CD14-positive monocyte (primary cell): Measurements from ENCODE around the gene PLXNB3. TPM values are rescaled to one million over a fixed set of nuclear protein-coding genes. Genes with fewer than 3 reads are reported as not detected.

ENCODE experiments used
- DNase-seq, 3 donors: peaks; one replicate each; pipeline ENCODE4 v3.0.0-alpha.2; 2011 to 2022
- H2AFZ ChIP-seq: 2 replicates; pipeline ENCODE4 v1.6.0; 2012; ENCODE audit warnings: mild to moderate bottlenecking, low read depth, low read length, inconsistent platforms; ENCODE audit not compliant: insufficient read depth, poor library complexity, severe bottlenecking
- H3K27ac ChIP-seq, 2 donors: 1 replicate in 1 of 2; 2 replicates in 1 of 2; pipeline ENCODE4 v1.5.1; 2012 to 2013; ENCODE audit warnings: low read length in 2 of 2, control low read depth in 1 of 2, inconsistent platforms in 1 of 2, low read depth in 1 of 2, mild to moderate bottlenecking in 1 of 2
- H3K27me3 ChIP-seq, 2 donors: one replicate each; pipeline versions ENCODE4 v1.6.0 to v1.6.1; 2011 to 2013; ENCODE audit warnings: low read length in 2 of 2; ENCODE audit not compliant: control insufficient read depth in 2 of 2, insufficient read depth in 2 of 2
- H3K36me3 ChIP-seq, 2 donors: replicated peaks in 1 of 2; 1 replicate in 1 of 2; 2 replicates in 1 of 2; pipeline versions ENCODE4 v1.5.1 to v1.6.1; 2012 to 2013; ENCODE audit warnings: low read length in 2 of 2, control low read depth in 1 of 2, inconsistent platforms in 1 of 2, mild to moderate bottlenecking in 1 of 2; ENCODE audit not compliant: insufficient read depth in 2 of 2, control insufficient read depth in 1 of 2
- H3K4me1 ChIP-seq, 2 donors: 1 replicate in 1 of 2; 2 replicates in 1 of 2; pipeline versions ENCODE4 v1.5.1 to v1.6.1; 2012 to 2013; ENCODE audit warnings: low read length in 2 of 2, control low read depth in 1 of 2, inconsistent platforms in 1 of 2, mild to moderate bottlenecking in 1 of 2, moderate library complexity in 1 of 2; ENCODE audit not compliant: insufficient read depth in 2 of 2, control insufficient read depth in 1 of 2
- H3K4me2 ChIP-seq: replicated peaks from 2 replicates; pipeline ENCODE3; 2012; ENCODE audit warnings: low read length, moderate library complexity, mild to moderate bottlenecking; ENCODE audit not compliant: poor library complexity, severe bottlenecking; ENCODE audit errors: extremely low read depth
- H3K4me3 ChIP-seq, 3 experiments: fragments of 200-600 bp in 1 of 3; sonication (generic) in 1 of 3; replicated peaks in 1 of 3; 1 replicate in 2 of 3; 2 replicates in 1 of 3; pipeline ENCODE4 v1.5.1; 2011 to 2013; ENCODE audit warnings: low read length in 3 of 3, mild to moderate bottlenecking in 3 of 3, control low read depth in 2 of 3, low read depth in 2 of 3, inconsistent platforms in 1 of 3, moderate library complexity in 1 of 3
- H3K79me2 ChIP-seq: 2 replicates; pipeline ENCODE4 v1.6.0; 2012; ENCODE audit warnings: mild to moderate bottlenecking, control low read depth, inconsistent platforms, low read length, moderate library complexity; ENCODE audit not compliant: insufficient read depth
- H3K9ac ChIP-seq: 2 replicates; pipeline ENCODE4 v1.6.0; 2017; ENCODE audit warnings: low read length, mild to moderate bottlenecking; ENCODE audit not compliant: insufficient read depth, poor library complexity, severe bottlenecking
- H3K9me3 ChIP-seq, 2 donors: replicated peaks in 1 of 2; 1 replicate in 1 of 2; 2 replicates in 1 of 2; pipeline versions ENCODE4 v1.5.1 to v1.6.1; 2012 to 2013; ENCODE audit warnings: low read length in 2 of 2, control low read depth in 1 of 2; ENCODE audit not compliant: control insufficient read depth in 1 of 2, insufficient read depth in 1 of 2
- H4K20me1 ChIP-seq: 2 replicates; pipeline ENCODE4 v1.6.0; 2012; ENCODE audit warnings: mild to moderate bottlenecking, low read length, control low read depth, moderate library complexity; ENCODE audit not compliant: insufficient read depth
- H3K27ac Mint-ChIP-seq, 7 donors: one replicate each; pipeline ENCODE4 v1.8.0; 2020; ENCODE audit warnings: mild to moderate bottlenecking in 7 of 7, mixed read lengths in 7 of 7, moderate library complexity in 6 of 7, inconsistent platforms in 2 of 7
- H3K27me3 Mint-ChIP-seq, 3 donors: one replicate each; pipeline ENCODE4 v1.8.0; 2021 to 2022; ENCODE audit warnings: low read depth in 3 of 3, mild to moderate bottlenecking in 3 of 3, mixed read lengths in 3 of 3, moderate library complexity in 3 of 3, inconsistent platforms in 1 of 3
- H3K36me3 Mint-ChIP-seq, 2 donors: one replicate each; pipeline ENCODE4 v1.8.0; 2020; ENCODE audit warnings: mixed read lengths in 2 of 2, inconsistent platforms in 1 of 2, mild to moderate bottlenecking in 1 of 2
- H3K4me1 Mint-ChIP-seq: one replicate; pipeline ENCODE4 v1.8.0; 2020; ENCODE audit warnings: mild to moderate bottlenecking, mixed read lengths
- H3K4me3 Mint-ChIP-seq, 2 donors: one replicate each; pipeline ENCODE4 v1.8.0; 2020; ENCODE audit warnings: mild to moderate bottlenecking in 2 of 2, mixed read lengths in 2 of 2, moderate library complexity in 1 of 2
- H3K9me3 Mint-ChIP-seq, 7 donors: one replicate each; pipeline ENCODE4 v1.8.0; 2020 to 2022; ENCODE audit warnings: mixed read lengths in 7 of 7, mild to moderate bottlenecking in 6 of 7, moderate library complexity in 6 of 7, inconsistent platforms in 2 of 7
- CTCF ChIP-seq: fragments of 200-600 bp; IDR thresholded peaks from one replicate; pipeline ENCODE4 v1.8.0; 2022; ENCODE audit warnings: antibody characterized with exemption, mild to moderate bottlenecking
- WGBS: methylation state at CpG from one replicate; pipeline ENCODE4 v1.1.5; 2013; ENCODE audit warnings: missing lambda C conversion rate; ENCODE audit not compliant: insufficient coverage; 5-methylcytosine and 5-hydroxymethylcytosine counted together
- intact Hi-C, 2 donors: fragments of 100-400 bp; cut with micrococcal nuclease; formaldehyde crosslinking; loops; one replicate each; pipeline versions ENCODE4 v1.15.0 to v1.15.1; 2023
- polyA plus RNA-seq, 3 donors: library from polyadenylated mRNA; depleted of rRNA in 1 of 3; unstranded in 2 of 3; stranded (reverse) in 1 of 3; fragments of 300-500 nt in 2 of 3; fragments of >200 nt in 1 of 3; fragmentation: Illumina TruSeq in 2 of 3; gene quantifications; 1 replicate in 2 of 3; 2 replicates in 1 of 3; pipeline ENCODE4 v1.2.3, GENCODE V29; 2012 to 2021

The PLXNB3 gene
- polyA plus RNA-seq, 3 donors: not detected

GRCh38 chrX:153768311-153769157 is 4.5 kb downstream of the PLXNB3 start:
- no peaks in the 10 kb centered on the region for H3K9me3 ChIP-seq
- H3K4me2 ChIP-seq: no peak overlapping the region
- H3K27ac ChIP-seq: no peak overlapping the region
- TF ChIP-seq CTCF: no peak
- Mint-ChIP-seq H3K27me3 (peaks cover 1 to 16% (median 9%) of the 10 kb centered on the region in 3 donors), H3K4me1 (peaks cover 14% of the 10 kb centered on the region), H3K36me3 (no peaks in the 10 kb centered on the region), H3K4me3 (no peak overlapping the region), H3K9me3 (peaks cover 0 to 3% (median 0%) of the 10 kb centered on the region in 7 donors), H3K27ac (peak overlapping the region in 1 of 7 donors; percentile 23)
- no peaks in the 10 kb centered on the region for H3K27me3 ChIP-seq
- no peaks in the 10 kb centered on the region for H4K20me1 ChIP-seq
- no peaks in the 10 kb centered on the region for H3K36me3 ChIP-seq
- H3K4me1 ChIP-seq: peaks cover 0 to 5% of the 10 kb centered on the region in 2 donors
- H3K9ac ChIP-seq: no peak overlapping the region
- H3K4me3 ChIP-seq: no peak overlapping the region
- intact Hi-C loops: loop anchor here in 1 of 2 donors (10.0 kb wide), 2 partner anchors 156 to 186 kb away; partner anchors contain the start of gene ARHGAP4
- DNase-seq: peak in 1 of 3 donors; percentile 0
- no peak overlapping the region for H2AFZ ChIP-seq
- WGBS: 100% methylated on average over 4 of the region's 22 CpGs
- H3K79me2 ChIP-seq: no peaks in the 10 kb centered on the region

- H3K79me2 ChIP-seq: no peaks in the 10 kb centered on the region
These were observed 5.3 kb downstream of the PLXNB3 start for GRCh38 chrX:153769158-153769864.

More at GRCh38 chrX:153769158-153769864, 5.3 kb downstream of the PLXNB3 start:
- H3K27ac Mint-ChIP-seq: peak overlapping the region in 2 of 7 donors; percentile 33 to 71
- H3K27ac ChIP-seq: no peak overlapping the region
- H2AFZ ChIP-seq: no peak overlapping the region
- intact Hi-C loops: loop anchor here in 1 of 2 donors (10.0 kb wide), 2 partner anchors 155 to 185 kb away; partner anchors contain the start of gene ARHGAP4
- H3K27me3 ChIP-seq: no peaks in the 10 kb centered on the region
- no peaks in the 10 kb centered on the region for H3K9me3 ChIP-seq
- no peaks in the 10 kb centered on the region for H4K20me1 ChIP-seq
- H3K36me3 Mint-ChIP-seq: no peaks in the 10 kb centered on the region
- H3K4me3 Mint-ChIP-seq: no peak overlapping the region
- peaks cover 0 to 5% of the 10 kb centered on the region in 2 donors for H3K4me1 ChIP-seq
- WGBS: 98% methylated on average over 9 of the region's 23 CpGs
- no peak overlapping the region for H3K4me2 ChIP-seq
- no peak for TF ChIP-seq CTCF
- H3K9ac ChIP-seq: no peak overlapping the region
- peak in 1 of 3 donors; percentile 0 for DNase-seq
- H3K27me3 Mint-ChIP-seq: peaks cover 1 to 16% (median 4%) of the 10 kb centered on the region in 3 donors
- H3K9me3 Mint-ChIP-seq: peaks cover 0 to 3% (median 0%) of the 10 kb centered on the region in 7 donors
- peaks cover 10% of the 10 kb centered on the region for H3K4me1 Mint-ChIP-seq
- no peak overlapping the region for H3K4me3 ChIP-seq
- no peaks in the 10 kb centered on the region for H3K36me3 ChIP-seq
